ENCODE results near the gene ERV3-1.
A peak's percentile ranks its signal among the peaks of the same experiment; 100 is the strongest.

ERV3-1 gene

DNA sequence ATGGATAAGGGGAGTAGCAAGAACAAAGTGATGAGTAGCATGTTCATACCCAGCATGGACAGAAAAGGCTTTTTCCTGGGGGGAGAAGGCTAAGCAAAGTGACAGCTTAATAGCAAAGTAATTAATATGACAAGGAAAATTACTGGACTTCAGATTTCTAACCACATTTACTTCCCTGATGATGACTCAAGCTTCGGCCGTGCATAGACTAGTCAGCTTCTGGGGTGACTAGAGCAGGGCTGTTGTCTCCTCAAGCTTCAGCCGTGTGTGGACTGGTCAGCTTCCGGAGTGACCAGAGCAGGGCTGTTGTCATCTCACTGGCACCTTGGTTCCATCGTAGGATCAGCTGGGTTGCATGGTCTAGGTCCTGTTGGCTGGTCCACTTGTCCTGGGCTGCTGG is 13.5 kb downstream of the ERV3-1 start (continued):
- TF ChIP-seq ZNF214 (tag by site-specific recombination; IDR thresholded peaks at IDR 0.05; ENCODE audit: borderline replicate concordance) (no peak), ZNF777 (tag by site-specific recombination; IDR thresholded peaks at IDR 0.05; ENCODE audit: borderline replicate concordance) (no peak), KLF10 (tag by site-specific recombination; IDR thresholded peaks at IDR 0.05) (no peak), ZNF600 (tag by site-specific recombination; IDR thresholded peaks at IDR 0.05) (no peak), ZBTB8A (tag by site-specific recombination; IDR thresholded peaks at IDR 0.05) (no peak)
- TF ChIP-seq, protein P1, sequence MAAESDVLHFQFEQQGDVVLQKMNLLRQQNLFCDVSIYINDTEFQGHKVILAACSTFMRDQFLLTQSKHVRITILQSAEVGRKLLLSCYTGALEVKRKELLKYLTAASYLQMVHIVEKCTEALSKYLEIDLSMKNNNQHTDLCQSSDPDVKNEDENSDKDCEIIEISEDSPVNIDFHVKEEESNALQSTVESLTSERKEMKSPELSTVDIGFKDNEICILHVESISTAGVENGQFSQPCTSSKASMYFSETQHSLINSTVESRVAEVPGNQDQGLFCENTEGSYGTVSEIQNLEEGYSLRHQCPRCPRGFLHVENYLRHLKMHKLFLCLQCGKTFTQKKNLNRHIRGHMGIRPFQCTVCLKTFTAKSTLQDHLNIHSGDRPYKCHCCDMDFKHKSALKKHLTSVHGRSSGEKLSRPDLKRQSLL (tag by site-specific recombination; IDR thresholded peaks at IDR 0.05), result no peak
- TF ChIP-seq, protein P2, sequence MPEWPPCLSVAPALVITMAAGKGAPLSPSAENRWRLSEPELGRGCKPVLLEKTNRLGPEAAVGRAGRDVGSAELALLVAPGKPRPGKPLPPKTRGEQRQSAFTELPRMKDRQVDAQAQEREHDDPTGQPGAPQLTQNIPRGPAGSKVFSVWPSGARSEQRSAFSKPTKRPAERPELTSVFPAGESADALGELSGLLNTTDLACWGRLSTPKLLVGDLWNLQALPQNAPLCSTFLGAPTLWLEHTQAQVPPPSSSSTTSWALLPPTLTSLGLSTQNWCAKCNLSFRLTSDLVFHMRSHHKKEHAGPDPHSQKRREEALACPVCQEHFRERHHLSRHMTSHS (tag by site-specific recombination; IDR thresholded peaks at IDR 0.05), result no peak
- TF ChIP-seq, protein P3, sequence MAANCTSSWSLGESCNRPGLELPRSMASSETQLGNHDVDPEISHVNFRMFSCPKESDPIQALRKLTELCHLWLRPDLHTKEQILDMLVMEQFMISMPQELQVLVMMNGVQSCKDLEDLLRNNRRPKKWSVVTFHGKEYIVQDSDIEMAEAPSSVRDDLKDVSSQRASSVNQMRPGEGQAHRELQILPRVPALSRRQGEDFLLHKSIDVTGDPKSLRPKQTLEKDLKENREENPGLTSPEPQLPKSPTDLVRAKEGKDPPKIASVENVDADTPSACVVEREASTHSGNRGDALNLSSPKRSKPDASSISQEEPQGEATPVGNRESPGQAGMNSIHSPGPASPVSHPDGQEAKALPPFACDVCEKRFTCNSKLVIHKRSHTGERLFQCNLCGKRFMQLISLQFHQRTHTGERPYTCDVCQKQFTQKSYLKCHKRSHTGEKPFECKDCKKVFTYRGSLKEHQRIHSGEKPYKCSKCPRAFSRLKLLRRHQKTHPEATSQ (tag by site-specific recombination; IDR thresholded peaks at IDR 0.05), result no peak

DNA sequence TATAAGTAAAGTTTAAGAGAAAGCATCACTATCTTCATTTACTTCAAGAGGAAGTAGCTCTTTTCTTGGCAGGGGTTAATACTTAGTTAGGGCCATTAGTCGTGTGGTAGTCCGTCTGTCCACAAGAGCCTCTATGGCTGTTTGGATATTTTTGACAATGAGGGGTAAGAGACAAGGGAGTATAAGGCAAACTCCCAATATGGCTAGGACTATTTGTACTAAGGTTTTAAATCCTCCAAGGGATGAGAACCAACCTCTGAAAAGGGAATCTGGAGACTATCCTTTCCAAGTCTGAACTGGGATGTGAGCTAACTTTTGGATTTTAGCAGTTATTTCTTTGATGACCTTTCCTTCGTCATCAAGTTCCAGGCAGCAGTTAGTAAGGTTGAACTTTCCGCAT is 15.6 kb downstream of the ERV3-1 start, which contains the start of gene ZNF117:
ZNF117 (minus strand) TSS at position 101 of the 400 bp plus-strand sequence.
- CTCF ChIA-PET, result no interaction called here
- peak; percentile 82; the same call in 1 of the 2 replicates for TF ChIP-seq ZNF701 (tag by site-specific recombination; IDR thresholded peaks at IDR 0.05)
- no peak for TF ChIP-seq ZNF548 (tag by site-specific recombination; IDR thresholded peaks at IDR 0.05)
- H3K9me3 ChIP-seq (ENCODE audit: control insufficient read depth, insufficient read depth, low read depth, low read length), result no peaks in the 10 kb centered on the region
- H3K4me1 ChIP-seq (ENCODE audit: control insufficient read depth, insufficient read depth, low read length), result no peaks in the 10 kb centered on the region
- H3K4me3 ChIP-seq (ENCODE audit: low read depth, low read length), result no peak within 1 kb of the TSS
- POLR2A ChIA-PET, result no interaction called here
- no peak within 1 kb of the TSS for H3K27ac ChIP-seq (ENCODE audit: extremely low read depth, low read depth, low read length)
- H3K36me3 ChIP-seq (ENCODE audit: control insufficient read depth in 2 of 2, insufficient read depth in 1 of 2, low read length in 2 of 2), result peaks cover 0 to 4% of the 10 kb centered on the region in 2 experiments; a peak in 1 of 3 replicates

DNA sequence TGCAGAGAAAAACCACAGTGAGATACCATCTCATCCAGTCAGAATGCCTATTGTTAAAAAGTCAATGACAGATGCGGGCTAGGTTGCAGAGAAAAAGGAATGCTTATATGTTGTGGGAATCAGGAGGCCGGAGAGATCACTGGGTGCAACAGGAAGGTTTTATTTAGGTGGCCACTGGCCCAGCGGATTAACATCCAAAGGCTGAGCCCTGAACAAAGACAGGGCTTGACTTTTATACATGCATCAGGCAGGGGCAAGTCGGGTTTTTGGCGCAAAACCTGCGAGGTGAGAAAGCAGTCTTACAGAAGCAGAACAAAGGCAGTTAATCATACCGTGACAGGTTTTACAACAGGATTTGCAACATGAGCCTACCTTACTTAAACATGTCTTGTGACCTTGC is 16.3 kb downstream of the ERV3-1 start:
- Histone ChIP-seq H3K9me3 (ENCODE audit: control insufficient read depth, insufficient read depth, low read depth, low read length) (no peaks in the 10 kb centered on the region), H3K4me3 (ENCODE audit: low read depth, low read length) (no peak overlapping the region), H3K4me1 (ENCODE audit: control insufficient read depth, insufficient read depth, low read length) (no peaks in the 10 kb centered on the region), H3K27ac (ENCODE audit: extremely low read depth, low read depth, low read length) (no peak overlapping the region), H3K36me3 (ENCODE audit: control insufficient read depth in 2 of 2, insufficient read depth in 1 of 2, low read length in 2 of 2) (peaks cover 0 to 4% of the 10 kb centered on the region in 2 experiments; a peak in 1 of 3 replicates)
- CTCF ChIA-PET, result no interaction called here
- peak; percentile 89; the same call in 1 of the 2 replicates for TF ChIP-seq TRIM28 (IDR thresholded peaks at IDR 0.05; ENCODE audit: borderline replicate concordance, low read length)
- 0 out of 2 replicates have a peak, but pooled peaks have one; percentile 80 for TF ChIP-seq ZNF626 (tag by site-specific recombination; IDR thresholded peaks at IDR 0.05)
- no peak for TF ChIP-seq GLIS2 (tag by site-specific recombination; IDR thresholded peaks at IDR 0.05)
- TF ChIP-seq, protein P4, sequence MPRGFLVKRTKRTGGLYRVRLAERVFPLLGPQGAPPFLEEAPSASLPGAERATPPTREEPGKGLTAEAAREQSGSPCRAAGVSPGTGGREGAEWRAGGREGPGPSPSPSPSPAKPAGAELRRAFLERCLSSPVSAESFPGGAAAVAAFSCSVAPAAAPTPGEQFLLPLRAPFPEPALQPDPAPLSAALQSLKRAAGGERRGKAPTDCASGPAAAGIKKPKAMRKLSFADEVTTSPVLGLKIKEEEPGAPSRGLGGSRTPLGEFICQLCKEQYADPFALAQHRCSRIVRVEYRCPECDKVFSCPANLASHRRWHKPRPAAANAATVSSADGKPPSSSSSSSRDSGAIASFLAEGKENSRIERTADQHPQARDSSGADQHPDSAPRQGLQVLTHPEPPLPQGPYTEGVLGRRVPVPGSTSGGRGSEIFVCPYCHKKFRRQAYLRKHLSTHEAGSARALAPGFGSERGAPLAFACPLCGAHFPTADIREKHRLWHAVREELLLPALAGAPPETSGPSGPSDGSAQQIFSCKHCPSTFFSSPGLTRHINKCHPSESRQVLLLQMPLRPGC (tag by site-specific recombination; IDR thresholded peaks at IDR 0.05), result no peak
- TF ChIP-seq ZNF768 (tag by site-specific recombination; IDR thresholded peaks at IDR 0.05), result no peak
- no peak for TF ChIP-seq MEIS1 (CRISPR knock-in tag; IDR thresholded peaks at IDR 0.05; ENCODE audit: borderline replicate concordance)
- no peak for TF ChIP-seq ZNF214 (tag by site-specific recombination; IDR thresholded peaks at IDR 0.05; ENCODE audit: borderline replicate concordance)
- TF ChIP-seq, protein P5, sequence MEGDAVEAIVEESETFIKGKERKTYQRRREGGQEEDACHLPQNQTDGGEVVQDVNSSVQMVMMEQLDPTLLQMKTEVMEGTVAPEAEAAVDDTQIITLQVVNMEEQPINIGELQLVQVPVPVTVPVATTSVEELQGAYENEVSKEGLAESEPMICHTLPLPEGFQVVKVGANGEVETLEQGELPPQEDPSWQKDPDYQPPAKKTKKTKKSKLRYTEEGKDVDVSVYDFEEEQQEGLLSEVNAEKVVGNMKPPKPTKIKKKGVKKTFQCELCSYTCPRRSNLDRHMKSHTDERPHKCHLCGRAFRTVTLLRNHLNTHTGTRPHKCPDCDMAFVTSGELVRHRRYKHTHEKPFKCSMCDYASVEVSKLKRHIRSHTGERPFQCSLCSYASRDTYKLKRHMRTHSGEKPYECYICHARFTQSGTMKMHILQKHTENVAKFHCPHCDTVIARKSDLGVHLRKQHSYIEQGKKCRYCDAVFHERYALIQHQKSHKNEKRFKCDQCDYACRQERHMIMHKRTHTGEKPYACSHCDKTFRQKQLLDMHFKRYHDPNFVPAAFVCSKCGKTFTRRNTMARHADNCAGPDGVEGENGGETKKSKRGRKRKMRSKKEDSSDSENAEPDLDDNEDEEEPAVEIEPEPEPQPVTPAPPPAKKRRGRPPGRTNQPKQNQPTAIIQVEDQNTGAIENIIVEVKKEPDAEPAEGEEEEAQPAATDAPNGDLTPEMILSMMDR (tag by site-specific recombination; IDR thresholded peaks at IDR 0.05), result no peak
- TF ChIP-seq SETDB1 (IDR thresholded peaks at IDR 0.05; ENCODE audit: insufficient read length, low read length), result peak; percentile 81
- TF ChIP-seq, protein P6, sequence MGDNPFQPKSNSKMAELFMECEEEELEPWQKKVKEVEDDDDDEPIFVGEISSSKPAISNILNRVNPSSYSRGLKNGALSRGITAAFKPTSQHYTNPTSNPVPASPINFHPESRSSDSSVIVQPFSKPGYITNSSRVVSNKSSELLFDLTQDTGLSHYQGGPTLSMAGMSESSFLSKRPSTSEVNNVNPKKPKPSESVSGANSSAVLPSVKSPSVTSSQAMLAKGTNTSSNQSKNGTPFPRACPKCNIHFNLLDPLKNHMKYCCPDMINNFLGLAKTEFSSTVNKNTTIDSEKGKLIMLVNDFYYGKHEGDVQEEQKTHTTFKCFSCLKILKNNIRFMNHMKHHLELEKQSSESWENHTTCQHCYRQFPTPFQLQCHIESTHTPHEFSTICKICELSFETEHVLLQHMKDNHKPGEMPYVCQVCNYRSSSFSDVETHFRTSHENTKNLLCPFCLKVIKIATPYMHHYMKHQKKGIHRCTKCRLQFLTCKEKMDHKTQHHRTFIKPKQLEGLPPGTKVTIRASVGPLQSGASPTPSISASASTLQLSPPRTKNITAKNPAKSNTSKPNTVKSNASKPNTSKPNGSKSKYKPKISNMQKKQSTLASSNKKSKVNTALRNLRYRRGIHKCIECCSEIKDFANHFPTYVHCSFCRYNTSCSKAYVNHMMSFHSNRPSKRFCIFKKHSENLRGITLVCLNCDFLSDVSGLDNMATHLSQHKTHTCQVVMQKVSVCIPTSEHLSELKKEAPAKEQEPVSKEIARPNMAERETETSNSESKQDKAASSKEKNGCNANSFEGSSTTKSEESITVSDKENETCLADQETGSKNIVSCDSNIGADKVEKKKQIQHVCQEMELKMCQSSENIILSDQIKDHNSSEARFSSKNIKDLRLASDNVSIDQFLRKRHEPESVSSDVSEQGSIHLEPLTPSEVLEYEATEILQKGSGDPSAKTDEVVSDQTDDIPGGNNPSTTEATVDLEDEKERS (tag by site-specific recombination; IDR thresholded peaks at IDR 0.05), result peak; percentile 32; the same call in 1 of the 2 replicates
- POLR2A ChIA-PET, result no interaction called here

All from HEK293 (cell line).